ENCODE data around the gene HSD17B1.

HSD17B1 gene

DNA sequence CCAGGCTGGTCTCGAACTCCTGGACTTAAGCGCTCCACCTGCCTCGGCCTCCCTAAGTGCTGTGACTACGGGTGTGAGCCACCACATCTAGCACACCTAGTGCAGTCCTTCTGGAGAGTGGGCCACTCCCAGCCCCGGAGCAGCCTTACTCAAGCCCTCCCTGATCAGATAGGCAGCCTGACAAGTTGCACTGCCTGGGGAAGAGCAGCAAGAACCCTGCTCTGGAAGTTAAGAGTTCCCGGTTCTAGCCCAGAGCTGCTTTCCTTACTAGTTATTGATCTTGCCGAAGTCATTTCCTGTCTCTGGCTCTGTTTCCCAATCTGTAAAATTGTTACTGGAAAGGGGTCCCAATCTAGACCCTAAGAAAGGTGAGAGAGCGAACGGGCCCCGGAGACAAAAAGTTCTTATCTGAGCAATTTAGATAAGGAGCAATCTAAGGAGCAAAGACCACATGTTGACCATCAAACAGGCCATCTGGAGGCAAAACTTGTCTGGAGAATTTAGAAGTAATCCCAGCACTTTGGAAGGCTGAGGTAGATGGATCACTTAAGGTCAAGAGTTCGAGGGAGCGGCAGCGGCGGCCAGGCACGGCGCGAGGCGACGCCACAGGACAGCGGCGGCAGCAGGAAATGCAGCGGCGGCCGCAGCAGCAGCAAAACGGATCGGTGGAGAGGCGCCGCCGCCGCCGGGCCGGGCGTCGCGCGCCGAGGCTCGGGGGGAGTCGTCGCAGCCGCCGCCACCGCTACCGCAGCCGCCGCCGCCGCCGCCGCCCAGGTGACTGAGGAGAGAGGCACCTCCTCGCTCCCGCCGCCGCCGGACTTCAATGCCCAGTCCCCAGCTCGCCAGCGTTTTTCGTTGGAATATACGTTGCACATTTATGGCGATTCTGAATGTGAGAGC is 21.0 kb upstream of the HSD17B1 start:
- Histone ChIP-seq H3K9me3 (ENCODE audit: low read length) (no peaks in the 10 kb centered on the region), H2AFZ (ENCODE audit: low read length) (no peak overlapping the region), H3K27me3 (ENCODE audit: insufficient read depth, low read length) (no peaks in the 10 kb centered on the region; the same call in 1 of the 2 replicates), H3K4me2 (ENCODE audit: low read length) (peak overlapping the region; percentile 74), H3K27ac (ENCODE audit: low read depth, low read length, poor library complexity, severe bottlenecking) (peak overlapping the region; percentile 63), H3K9me2 (ENCODE audit: low read depth, low read length) (no peaks in the 10 kb centered on the region), H3K4me1 (ENCODE audit: insufficient read depth, low read length, severe bottlenecking) (peaks cover 35% of the 10 kb centered on the region), H3K9ac (ENCODE audit: low read length) (peak overlapping the region; percentile 60; the same call in 1 of the 2 replicates), H3K36me3 (ENCODE audit: insufficient read depth, low read length) (no peaks in the 10 kb centered on the region), H3K4me3 (ENCODE audit: low read depth, low read length, poor library complexity, severe bottlenecking) (peak overlapping the region; percentile 58), H4K20me1 (ENCODE audit: insufficient read depth, low read length) (no peaks in the 10 kb centered on the region), H3K79me2 (ENCODE audit: insufficient read depth, low read length) (no peaks in the 10 kb centered on the region), H3F3A (ENCODE audit: insufficient read depth, low read length) (no peaks in the 10 kb centered on the region)
- TF ChIP-seq, protein P1, sequence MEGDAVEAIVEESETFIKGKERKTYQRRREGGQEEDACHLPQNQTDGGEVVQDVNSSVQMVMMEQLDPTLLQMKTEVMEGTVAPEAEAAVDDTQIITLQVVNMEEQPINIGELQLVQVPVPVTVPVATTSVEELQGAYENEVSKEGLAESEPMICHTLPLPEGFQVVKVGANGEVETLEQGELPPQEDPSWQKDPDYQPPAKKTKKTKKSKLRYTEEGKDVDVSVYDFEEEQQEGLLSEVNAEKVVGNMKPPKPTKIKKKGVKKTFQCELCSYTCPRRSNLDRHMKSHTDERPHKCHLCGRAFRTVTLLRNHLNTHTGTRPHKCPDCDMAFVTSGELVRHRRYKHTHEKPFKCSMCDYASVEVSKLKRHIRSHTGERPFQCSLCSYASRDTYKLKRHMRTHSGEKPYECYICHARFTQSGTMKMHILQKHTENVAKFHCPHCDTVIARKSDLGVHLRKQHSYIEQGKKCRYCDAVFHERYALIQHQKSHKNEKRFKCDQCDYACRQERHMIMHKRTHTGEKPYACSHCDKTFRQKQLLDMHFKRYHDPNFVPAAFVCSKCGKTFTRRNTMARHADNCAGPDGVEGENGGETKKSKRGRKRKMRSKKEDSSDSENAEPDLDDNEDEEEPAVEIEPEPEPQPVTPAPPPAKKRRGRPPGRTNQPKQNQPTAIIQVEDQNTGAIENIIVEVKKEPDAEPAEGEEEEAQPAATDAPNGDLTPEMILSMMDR (IDR thresholded peaks at IDR 0.05; ENCODE audit: low read length) = peak; percentile 37; the same call in 1 of the 2 replicates
- no peak for TF ChIP-seq EZH2 (IDR thresholded peaks at IDR 0.05; ENCODE audit: borderline replicate concordance, low read length)

DNA sequence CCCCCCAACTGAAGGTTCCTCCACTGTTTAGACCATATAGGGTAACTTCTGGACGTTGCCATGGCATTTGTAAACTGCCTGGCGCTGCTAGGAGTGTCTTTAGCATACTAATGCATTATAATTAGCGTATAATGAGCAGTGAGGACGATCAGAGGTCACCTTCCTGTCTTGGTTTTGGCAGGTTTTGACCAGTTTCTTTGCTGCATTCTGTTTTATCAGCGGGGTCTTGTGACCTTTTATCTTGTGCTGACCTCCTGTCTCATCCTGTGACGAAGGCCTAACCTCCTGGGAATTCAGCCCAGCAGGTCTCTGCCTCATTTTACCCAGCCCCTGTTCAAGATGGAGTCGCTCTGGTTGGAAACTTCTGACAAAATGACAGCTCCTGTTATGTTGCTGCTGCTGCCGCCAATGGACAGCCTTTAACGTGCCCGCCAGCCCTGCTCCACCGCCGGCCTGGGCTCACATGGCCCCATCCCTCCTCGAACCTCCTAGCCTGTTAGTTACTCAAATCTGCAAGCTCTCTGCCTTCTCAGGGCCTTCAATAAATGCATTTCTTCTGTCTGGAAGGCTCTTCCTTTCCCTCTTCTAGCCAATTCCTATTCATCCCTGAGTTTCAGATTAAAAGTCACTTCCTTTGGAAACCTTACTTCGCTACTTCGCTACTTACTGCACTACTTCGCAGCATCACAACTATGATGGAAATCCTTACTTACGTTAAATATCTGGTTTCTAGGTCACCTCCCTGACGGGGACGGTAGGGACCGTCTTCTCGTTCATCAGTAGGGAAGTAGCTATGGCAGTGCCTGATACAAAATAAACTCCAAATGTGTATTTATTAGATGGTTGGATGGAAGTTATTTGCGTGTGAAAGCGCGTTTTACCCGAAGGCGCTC is 17.3 kb upstream of the HSD17B1 start:
- no peaks in the 10 kb centered on the region for H4K20me1 ChIP-seq (ENCODE audit: insufficient read depth, low read length)
- 0 out of 2 replicates have a peak overlapping the region, but pooled peaks have one; percentile 32 for H2AFZ ChIP-seq (ENCODE audit: low read length)
- H3K9me3 ChIP-seq (ENCODE audit: low read length) = no peaks in the 10 kb centered on the region
- peaks cover 7% of the 10 kb centered on the region for H3K36me3 ChIP-seq (ENCODE audit: insufficient read depth, low read length)
- H3F3A ChIP-seq (ENCODE audit: insufficient read depth, low read length) = no peaks in the 10 kb centered on the region
- TF ChIP-seq, protein P1 (IDR thresholded peaks at IDR 0.05; ENCODE audit: low read length) = no peak
- TF ChIP-seq EZH2 (IDR thresholded peaks at IDR 0.05; ENCODE audit: borderline replicate concordance, low read length) = no peak
- peak overlapping the region; percentile 79 for H3K27ac ChIP-seq (ENCODE audit: low read depth, low read length, poor library complexity, severe bottlenecking)
- no peaks in the 10 kb centered on the region for H3K9me2 ChIP-seq (ENCODE audit: low read depth, low read length)
- peaks cover 35% of the 10 kb centered on the region for H3K4me1 ChIP-seq (ENCODE audit: insufficient read depth, low read length, severe bottlenecking)
- H3K4me2 ChIP-seq (ENCODE audit: low read length) = peak overlapping the region; percentile 87
- no peaks in the 10 kb centered on the region for H3K79me2 ChIP-seq (ENCODE audit: insufficient read depth, low read length)
- no peaks in the 10 kb centered on the region for H3K27me3 ChIP-seq (ENCODE audit: insufficient read depth, low read length)
- peak overlapping the region; percentile 70 for H3K4me3 ChIP-seq (ENCODE audit: low read depth, low read length, poor library complexity, severe bottlenecking)
- H3K9ac ChIP-seq (ENCODE audit: low read length) = peak overlapping the region; percentile 68

DNA sequence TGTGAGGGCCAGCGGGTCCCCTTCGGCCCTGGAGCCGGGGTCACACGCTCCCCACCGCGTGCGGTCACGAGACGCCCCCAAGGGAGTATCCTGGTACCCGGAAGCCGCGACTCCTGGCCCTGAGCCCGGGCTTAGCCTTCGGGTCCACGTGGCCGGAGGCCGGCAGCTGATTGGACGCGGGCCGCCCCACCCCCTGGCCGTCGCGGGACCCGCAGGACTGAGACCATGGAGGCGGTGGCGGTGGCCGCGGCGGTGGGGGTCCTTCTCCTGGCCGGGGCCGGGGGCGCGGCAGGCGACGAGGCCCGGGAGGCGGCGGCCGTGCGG is 16.7 kb upstream of the HSD17B1 start, which contains the start of gene NAGLU:
Gene NAGLU (plus strand): TSS at position 194 of the 324 bp plus-strand sequence. CDS start 32 bp downstream, at position 226.
- Histone ChIP-seq H3K27me3 (ENCODE audit: insufficient read depth, low read length) (no peaks in the 10 kb centered on the region), H3K27ac (ENCODE audit: low read depth, low read length, poor library complexity, severe bottlenecking) (peak within 1 kb of the TSS; percentile 79), H3K9me2 (ENCODE audit: low read depth, low read length) (no peaks in the 10 kb centered on the region), H3K9me3 (ENCODE audit: low read length) (no peaks in the 10 kb centered on the region), H3K4me1 (ENCODE audit: insufficient read depth, low read length, severe bottlenecking) (peaks cover 29% of the 10 kb centered on the region), H3K79me2 (ENCODE audit: insufficient read depth, low read length) (no peaks in the 10 kb centered on the region), H3K36me3 (ENCODE audit: insufficient read depth, low read length) (peaks cover 10% of the 10 kb centered on the region), H3K4me2 (ENCODE audit: low read length) (peak within 1 kb of the TSS; percentile 87), H3F3A (ENCODE audit: insufficient read depth, low read length) (no peaks in the 10 kb centered on the region), H2AFZ (ENCODE audit: low read length) (0 out of 2 replicates have a peak within 1 kb of the TSS, but pooled peaks have one; percentile 32), H4K20me1 (ENCODE audit: insufficient read depth, low read length) (no peaks in the 10 kb centered on the region), H3K4me3 (ENCODE audit: low read depth, low read length, poor library complexity, severe bottlenecking) (peak within 1 kb of the TSS; percentile 70), H3K9ac (ENCODE audit: low read length) (peak within 1 kb of the TSS; percentile 68)
- TF ChIP-seq, protein P1 (IDR thresholded peaks at IDR 0.05; ENCODE audit: low read length) = no peak
- TF ChIP-seq EZH2 (IDR thresholded peaks at IDR 0.05; ENCODE audit: borderline replicate concordance, low read length) = no peak
